ENCODE results near the gene ANKRD34C. TPM values are rescaled to one million over a fixed set of nuclear protein-coding genes. Genes with fewer than 3 reads are reported as not detected.

ANKRD34C gene
- polyA plus RNA-seq, 1 of the 3 experiments (the other 2 are of a cell fraction) = not detected

- TF ChIP-seq TAF1 (IDR thresholded peaks at IDR 0.05; ENCODE audit: borderline replicate concordance, low read depth, low read length) (no peak), EP300 (IDR thresholded peaks at IDR 0.05; ENCODE audit: borderline replicate concordance in 1 of 2, low read depth in 1 of 2, low read length in 1 of 2) (no peak), CTCF (IDR thresholded peaks at IDR 0.05) (no peak), FOSL2 (IDR thresholded peaks at IDR 0.05; ENCODE audit: borderline replicate concordance, low read depth) (no peak), RXRA (IDR thresholded peaks at IDR 0.05; ENCODE audit: borderline replicate concordance, low read depth) (no peak), USF2 (IDR thresholded peaks at IDR 0.05; ENCODE audit: borderline replicate concordance, low read depth, low read length) (no peak)
Measured at GRCh38 chr15:79322306-79322705, 39.8 kb downstream of the ANKRD34C start (continued).

- CTCF ChIA-PET = interaction anchor here (2.0 to 2.7 kb wide), 2 partner anchors 17 to 273 kb away, joined by 5 to 10 read pairs; no protein-coding TSS in a partner anchor
Measured at GRCh38 chr15:79322945-79323344, 40.4 kb downstream of the ANKRD34C start.

More at GRCh38 chr15:79322945-79323344, 40.4 kb downstream of the ANKRD34C start:
- Histone ChIP-seq H3K4me1 (ENCODE audit: control insufficient read depth in 1 of 2, insufficient read depth in 2 of 2, low read depth in 1 of 2, low read length in 1 of 2) (no peaks in the 10 kb centered on the region), H3K36me3 (replicated peaks in 1 of 2; ENCODE audit: control insufficient read depth in 1 of 2, insufficient read depth in 2 of 2, low read length in 1 of 2) (peaks cover 38 to 66% of the 10 kb centered on the region in 2 experiments), H3K27me3 (ENCODE audit: insufficient read depth) (no peaks in the 10 kb centered on the region), H3K4me2 (no peak overlapping the region), H3K4me3 (ENCODE audit: low read depth in 2 of 2, low read length in 1 of 2) (no peak overlapping the region), H3K27ac (ENCODE audit: low read depth in 2 of 2, low read length in 1 of 2) (no peak overlapping the region), H3K9me3 (no peaks in the 10 kb centered on the region), H3F3A (replicated peaks; ENCODE audit: insufficient read depth) (no peaks in the 10 kb centered on the region), H3K9ac (no peak overlapping the region), H3K9me2 (no peaks in the 10 kb centered on the region), H3K79me2 (ENCODE audit: insufficient read depth) (peaks cover 13% of the 10 kb centered on the region), H2AFZ (ENCODE audit: low read depth) (no peak overlapping the region), H4K20me1 (ENCODE audit: insufficient read depth) (peaks cover 12% of the 10 kb centered on the region; the same call in 1 of the 2 replicates)
- TF ChIP-seq USF2 (IDR thresholded peaks at IDR 0.05; ENCODE audit: borderline replicate concordance, low read depth, low read length) (no peak), NFIC (IDR thresholded peaks at IDR 0.05; ENCODE audit: borderline replicate concordance) (no peak), RFX5 (IDR thresholded peaks at IDR 0.05; ENCODE audit: low read length) (no peak), CTCF (IDR thresholded peaks at IDR 0.05) (no peak), REST (IDR thresholded peaks at IDR 0.05; ENCODE audit: low read depth, low read length) (no peak), MEF2A (IDR thresholded peaks at IDR 0.05; ENCODE audit: borderline replicate concordance, low read depth) (no peak), RAD21 (IDR thresholded peaks at IDR 0.05; ENCODE audit: low read length) (no peak), RXRA (IDR thresholded peaks at IDR 0.05; ENCODE audit: borderline replicate concordance, low read depth) (no peak), PBX3 (IDR thresholded peaks at IDR 0.05) (no peak), EZH2phosphoT487 (IDR thresholded peaks at IDR 0.05; ENCODE audit: borderline replicate concordance, low read depth) (no peak)
- POLR2A ChIA-PET = no interaction called here
- no peak for DNase-seq
- WGBS (ENCODE audit: low lambda C conversion rate) = 94% methylated on average over 6 of the region's 6 CpGs
